Measurements from ENCODE around the gene MATR3.
"Not testable (repeated sequence)": the region's sequence is repeated elsewhere in the genome, so short reads cannot be mapped to it uniquely, and the experiment has no call there.

Gene MATR3

GRCh38 chr5:139297439-139298133, 4.0 kb downstream of the MATR3 start:
- DNase-seq (ENCODE audit: low spot score): no peak

- no peak for DNase-seq (ENCODE audit: low spot score)
Observed at GRCh38 chr5:139298242-139298641, 4.7 kb downstream of the MATR3 start.

GRCh38 chr5:139299486-139299885, 5.9 kb downstream of the MATR3 start:
- no peak for DNase-seq (ENCODE audit: low spot score)

- no peak for DNase-seq (ENCODE audit: low spot score)
Observed at GRCh38 chr5:139301808-139302499, 8.4 kb downstream of the MATR3 start.

- DNase-seq (ENCODE audit: low spot score): no peak
Observed at GRCh38 chr5:139304391-139305324, 11.1 kb downstream of the MATR3 start.

DNA sequence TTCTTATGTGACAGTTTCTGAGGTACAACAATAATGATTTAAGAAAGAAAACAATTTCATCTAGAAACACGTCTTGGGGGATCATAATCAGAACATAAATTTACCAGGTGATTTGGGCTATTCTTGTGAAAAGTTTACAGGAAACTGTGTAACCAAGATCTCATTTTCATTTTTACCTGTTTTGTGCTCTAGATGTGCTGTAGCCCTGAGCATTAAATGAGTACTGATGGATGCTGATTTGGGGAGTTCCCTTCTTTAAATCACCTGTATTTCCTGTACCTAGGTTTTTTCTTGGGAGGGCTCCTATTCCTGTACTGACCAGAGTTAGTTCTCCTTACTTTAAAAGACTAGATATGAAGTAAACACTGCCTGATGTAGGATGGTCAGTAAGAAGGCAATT, 12.7 kb downstream of the MATR3 start:
- DNase-seq (ENCODE audit: low spot score): no peak

GRCh38 chr5:139306628-139307379, 13.3 kb downstream of the MATR3 start:
- no peak for DNase-seq (ENCODE audit: low spot score)

- no peak for DNase-seq (ENCODE audit: low spot score)
Observed at GRCh38 chr5:139308797-139309196, 15.3 kb downstream of the MATR3 start.

DNA sequence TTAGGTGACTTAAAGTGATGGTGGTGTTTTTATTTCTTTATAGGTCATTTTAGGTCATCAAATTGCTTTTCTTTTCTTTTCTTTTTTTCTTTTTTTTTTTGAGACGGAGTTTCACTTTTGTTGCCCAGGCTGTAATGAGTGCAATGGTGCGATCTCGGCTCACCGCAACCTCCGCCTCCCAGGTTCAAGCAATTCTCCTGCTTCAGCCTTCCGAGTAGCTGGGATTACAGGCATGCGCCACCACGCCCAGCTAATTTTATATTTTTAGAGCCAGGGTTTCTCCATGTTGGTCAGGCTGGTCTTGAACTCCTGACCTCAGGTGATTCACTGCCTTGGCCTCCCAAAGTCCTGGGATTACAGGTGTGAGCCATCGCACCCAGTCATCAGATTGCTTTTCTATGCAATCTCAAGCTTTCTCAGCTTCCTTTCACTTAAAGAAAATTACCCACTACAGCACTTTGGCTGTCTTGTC, 17.2 kb downstream of the MATR3 start:
- not testable (repeated sequence) for DNase-seq (ENCODE audit: low spot score)

DNA sequence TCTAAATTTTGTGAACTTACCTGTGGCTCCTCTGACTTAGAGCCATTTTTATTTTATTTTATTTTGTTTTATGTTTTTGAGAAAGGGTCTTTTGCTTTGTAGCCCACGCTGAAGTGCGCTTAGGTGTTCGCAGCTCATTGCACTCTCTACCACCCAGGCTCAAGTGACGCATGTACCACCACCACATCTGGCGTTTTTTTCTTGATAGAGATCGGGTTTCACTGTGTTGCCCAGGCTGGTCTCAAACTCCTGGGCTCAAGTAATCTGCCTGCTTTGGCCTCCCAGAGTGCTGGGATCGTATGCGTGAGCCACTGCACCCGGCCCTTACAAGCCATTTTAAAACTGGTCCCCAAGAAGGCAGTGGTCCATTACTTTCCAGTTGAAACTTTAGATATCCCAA, 18.5 kb downstream of the MATR3 start:
- no peak for DNase-seq (ENCODE audit: low spot score)

DNA sequence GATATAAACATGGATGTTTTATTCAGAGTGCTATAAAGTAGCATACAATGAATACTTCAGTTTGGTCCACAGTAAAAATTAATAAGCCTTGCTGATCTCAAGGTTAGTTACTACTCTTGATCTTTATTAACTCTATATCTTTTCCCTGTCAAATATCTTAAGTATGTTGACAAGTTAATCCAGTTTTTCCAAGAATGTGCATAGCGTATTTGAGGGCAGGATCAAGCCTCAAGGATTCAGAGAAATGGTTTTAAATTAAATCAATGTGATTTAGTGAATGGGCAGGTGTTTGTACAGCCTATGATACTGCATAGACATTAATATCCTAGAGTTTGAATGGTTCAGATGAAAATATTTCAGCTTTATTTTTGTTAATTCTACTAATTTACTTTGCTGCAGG, 20.7 kb downstream of the MATR3 start:
- no peak for DNase-seq (ENCODE audit: low spot score)

- DNase-seq (ENCODE audit: low spot score): peak; percentile 58
Observed at GRCh38 chr5:139315056-139315615, 21.6 kb downstream of the MATR3 start.

DNA sequence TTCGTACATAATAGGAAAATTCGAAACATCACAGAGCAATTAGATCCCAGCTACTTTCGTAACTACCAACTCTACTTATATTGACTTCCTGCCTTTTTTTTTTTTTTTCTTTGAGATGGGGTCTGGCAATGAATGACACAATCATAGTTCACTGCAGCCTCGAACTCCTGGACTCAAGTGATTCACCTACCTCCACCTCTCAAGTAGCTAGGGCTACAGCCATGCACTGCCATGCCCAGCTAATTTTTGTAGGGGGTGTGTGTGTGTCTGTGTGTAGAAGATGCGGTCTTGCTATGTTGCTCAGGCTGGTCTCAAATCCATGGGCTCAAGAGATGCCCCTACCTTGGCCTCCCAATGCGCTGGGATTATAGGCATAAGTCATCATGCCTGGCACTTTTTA, 42.3 kb downstream of the MATR3 start:
- no peak for DNase-seq (ENCODE audit: low spot score)

DNA sequence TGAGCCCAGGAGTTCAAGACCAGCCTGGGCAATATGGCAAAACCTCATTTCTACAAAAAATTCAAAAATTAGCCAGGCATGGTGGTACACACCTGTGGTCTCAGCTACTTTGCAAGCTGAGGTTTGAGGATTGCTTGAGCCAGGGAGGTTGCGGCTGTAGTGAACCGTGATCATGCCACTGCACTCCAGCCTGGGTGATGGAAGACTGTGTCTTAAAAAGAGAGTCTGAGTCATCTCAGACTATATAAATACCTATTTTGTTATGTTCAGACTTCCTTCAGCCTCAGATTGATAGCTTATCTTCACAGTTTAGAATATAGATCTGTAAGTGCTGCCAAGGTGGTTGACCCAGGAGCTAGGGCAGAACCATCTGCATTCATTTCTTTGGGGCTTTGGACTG, 46.5 kb downstream of the MATR3 start:
- DNase-seq (ENCODE audit: low spot score): no peak

- DNase-seq (ENCODE audit: low spot score): no peak
Observed at GRCh38 chr5:139341187-139341688, 47.7 kb downstream of the MATR3 start.

DNA sequence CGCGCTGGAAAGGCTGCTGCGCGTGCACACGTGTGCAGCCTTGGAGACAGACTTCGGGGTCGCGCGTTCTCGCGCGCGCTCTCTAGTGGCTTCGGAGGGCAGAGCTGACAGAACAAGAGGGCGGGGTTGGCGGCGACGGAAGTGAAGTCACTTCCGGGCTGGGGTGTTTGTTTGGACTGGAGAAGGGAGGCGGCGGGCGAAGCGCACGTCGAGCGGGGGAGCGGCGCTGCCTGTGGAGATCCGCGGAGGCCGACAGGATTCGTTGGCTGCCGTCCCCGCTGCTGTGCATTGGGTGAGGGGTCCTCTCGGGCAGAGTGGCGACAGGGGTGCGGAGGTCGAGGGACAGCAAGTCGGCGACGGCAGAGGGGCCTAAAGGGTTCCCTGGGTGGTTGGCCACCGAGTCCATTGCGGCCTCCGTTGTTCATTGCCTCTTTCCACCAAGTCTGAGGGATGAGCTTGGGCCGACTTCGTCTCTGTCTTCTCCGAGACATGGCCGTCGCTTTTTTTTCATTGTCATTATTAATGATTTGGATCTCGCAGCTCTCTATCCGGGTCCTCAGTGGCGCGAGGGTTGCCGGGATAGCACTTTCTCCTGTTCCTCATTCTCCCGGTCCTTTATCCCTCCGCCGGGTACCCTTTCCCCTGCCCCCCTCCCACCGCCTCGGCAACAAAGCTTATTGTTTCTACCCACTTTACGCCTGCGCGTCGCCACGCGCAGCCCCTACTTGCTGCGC, 48.3 kb downstream of the MATR3 start, which contains the start of gene PAIP2:
PAIP2 (plus strand) TSS at position 166 of the 734 bp plus-strand sequence. CDS start 21,931 bp downstream, outside the sequence.
- peak; percentile 98 for DNase-seq (ENCODE audit: low spot score)

GRCh38 chr5:139342423-139342723, 48.8 kb downstream of the MATR3 start:
- DNase-seq (ENCODE audit: low spot score): no peak

DNA sequence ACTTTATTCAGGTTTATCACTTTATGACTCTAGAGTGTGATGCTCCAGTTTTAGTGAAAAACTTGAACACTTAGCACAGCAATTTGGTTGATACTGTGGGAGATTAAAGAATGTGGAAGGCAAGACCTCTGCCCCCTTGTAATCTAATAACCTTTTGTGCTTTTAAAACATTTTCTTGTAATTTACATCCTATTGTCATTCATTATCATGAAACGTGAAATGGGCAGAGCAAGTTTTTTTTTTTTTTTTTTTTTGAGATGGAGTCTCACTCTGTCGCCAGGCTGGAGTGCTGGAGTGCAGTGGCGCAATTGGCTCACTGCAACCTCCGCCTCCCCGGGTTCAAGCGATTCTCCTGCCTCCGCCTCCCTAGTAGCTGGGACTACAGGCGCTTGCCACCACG, 49.9 kb downstream of the MATR3 start:
- no peak for DNase-seq (ENCODE audit: low spot score)

GRCh38 chr5:139344177-139344576, 50.6 kb downstream of the MATR3 start:
- no peak for DNase-seq (ENCODE audit: low spot score)

GRCh38 chr5:139345442-139345841, 51.9 kb downstream of the MATR3 start:
- DNase-seq (ENCODE audit: low spot score): not testable (repeated sequence)

- DNase-seq (ENCODE audit: low spot score): not testable (repeated sequence)
Observed at GRCh38 chr5:139347863-139348262, 54.3 kb downstream of the MATR3 start.

All from pons (tissue), 1 donor.